Large intestine (tissue), 3 donors: ENCODE data around the gene SOX11. TPM values are rescaled to one million over a fixed set of nuclear protein-coding genes. Genes with fewer than 3 reads are reported as not detected.

Source experiments
- DNase-seq, 2 donors: peaks; one replicate each; pipeline versions ENCODE4 v3.0.0 to v3.0.0-alpha.2; 2013
- H3K27ac ChIP-seq: one replicate; pipeline ENCODE4 v1.5.1; 2013; ENCODE audit warnings: low read length
- H3K27me3 ChIP-seq: 2 replicates; pipeline ENCODE4 v1.6.1; 2013; ENCODE audit warnings: low read length; ENCODE audit not compliant: control insufficient read depth, insufficient read depth
- H3K36me3 ChIP-seq: 2 replicates; pipeline ENCODE4 v1.6.1; 2013; ENCODE audit warnings: low read length; ENCODE audit not compliant: control insufficient read depth, insufficient read depth
- H3K4me1 ChIP-seq: one replicate; pipeline ENCODE4 v1.6.1; 2013; ENCODE audit warnings: low read length; ENCODE audit not compliant: control insufficient read depth, insufficient read depth
- H3K4me3 ChIP-seq: one replicate; pipeline ENCODE4 v1.5.1; 2013; ENCODE audit warnings: low read length
- H3K9me3 ChIP-seq: one replicate; pipeline ENCODE4 v1.6.1; 2013; ENCODE audit warnings: mild to moderate bottlenecking, low read depth, low read length, moderate library complexity; ENCODE audit not compliant: control insufficient read depth
- WGBS: methylation state at CpG from one replicate; pipeline ENCODE4 v1.1.5; 2013; ENCODE audit warnings: low lambda C conversion rate; ENCODE audit not compliant: insufficient coverage; 5-methylcytosine and 5-hydroxymethylcytosine counted together
- polyA plus RNA-seq: library from polyadenylated mRNA; unstranded; fragments of 120-200 nt; gene quantifications from one replicate; pipeline ENCODE4 v1.2.1, GENCODE V29; 2013

SOX11 gene
- polyA plus RNA-seq, 1 donor = 3.1 TPM

DNA sequence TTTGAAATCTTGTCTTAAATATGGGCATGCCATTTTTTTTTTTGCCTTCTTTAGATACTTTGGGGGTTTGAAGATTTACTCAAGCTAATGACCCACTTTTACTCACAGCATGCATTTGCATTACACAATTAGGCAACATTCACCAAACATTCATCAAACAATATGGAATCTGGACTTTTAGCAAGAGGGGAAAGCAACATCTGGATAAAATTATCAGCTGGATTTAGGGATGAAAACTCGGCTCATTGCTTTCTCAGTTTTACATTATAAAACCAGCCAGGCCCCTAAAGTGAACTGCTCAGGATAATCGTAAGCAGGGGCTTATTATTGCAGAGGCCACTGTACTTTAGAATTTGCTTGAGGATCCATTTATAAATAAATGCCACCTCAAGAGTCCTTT lies 44.7 kb downstream of the SOX11 start:
- H3K27me3 ChIP-seq = no peaks in the 10 kb centered on the region
- H3K27ac ChIP-seq = no peak overlapping the region
- no CpG with 5 or more reads among the region's 2 CpGs for WGBS
- no peaks in the 10 kb centered on the region for H3K36me3 ChIP-seq
- no peak for DNase-seq
- H3K9me3 ChIP-seq = no peaks in the 10 kb centered on the region
- no peak overlapping the region for H3K4me3 ChIP-seq
- no peaks in the 10 kb centered on the region for H3K4me1 ChIP-seq

GRCh38 chr2:5740053-5740452 lies 47.9 kb downstream of the SOX11 start:
- no peaks in the 10 kb centered on the region for H3K36me3 ChIP-seq
- no peaks in the 10 kb centered on the region for H3K27me3 ChIP-seq
- no peak overlapping the region for H3K4me3 ChIP-seq
- H3K27ac ChIP-seq = no peak overlapping the region
- DNase-seq = no peak
- no peaks in the 10 kb centered on the region for H3K4me1 ChIP-seq
- WGBS = 17% methylated on average over 3 of the region's 5 CpGs
- H3K9me3 ChIP-seq = no peaks in the 10 kb centered on the region

GRCh38 chr2:5740817-5741216 lies 48.6 kb downstream of the SOX11 start:
- no peak overlapping the region for H3K4me3 ChIP-seq
- H3K36me3 ChIP-seq = no peaks in the 10 kb centered on the region
- DNase-seq = no peak
- no peak overlapping the region for H3K27ac ChIP-seq
- WGBS = no CpG with 5 or more reads among the region's 6 CpGs
- H3K4me1 ChIP-seq = no peaks in the 10 kb centered on the region
- H3K27me3 ChIP-seq = no peaks in the 10 kb centered on the region
- H3K9me3 ChIP-seq = no peaks in the 10 kb centered on the region

GRCh38 chr2:5741242-5741641 lies 49.1 kb downstream of the SOX11 start:
- Histone ChIP-seq H3K36me3 (no peaks in the 10 kb centered on the region), H3K4me3 (no peak overlapping the region), H3K4me1 (no peaks in the 10 kb centered on the region), H3K9me3 (no peaks in the 10 kb centered on the region), H3K27me3 (no peaks in the 10 kb centered on the region), H3K27ac (no peak overlapping the region)
- DNase-seq = no peak
- no CpG with 5 or more reads among the region's 5 CpGs for WGBS

- Histone ChIP-seq H3K27ac (no peak overlapping the region), H3K4me3 (no peak overlapping the region), H3K4me1 (no peaks in the 10 kb centered on the region), H3K27me3 (no peaks in the 10 kb centered on the region), H3K9me3 (no peaks in the 10 kb centered on the region), H3K36me3 (no peaks in the 10 kb centered on the region)
- WGBS = no CpG with 5 or more reads among the region's 6 CpGs
- peak in 1 of 2 donors; percentile 20 for DNase-seq
These were observed 49.9 kb downstream of the SOX11 start for GRCh38 chr2:5742126-5742525.

- H3K9me3 ChIP-seq = no peaks in the 10 kb centered on the region
- no peak for DNase-seq
- H3K27me3 ChIP-seq = no peaks in the 10 kb centered on the region
- no peaks in the 10 kb centered on the region for H3K4me1 ChIP-seq
- H3K27ac ChIP-seq = no peak overlapping the region
- no peaks in the 10 kb centered on the region for H3K36me3 ChIP-seq
- no peak overlapping the region for H3K4me3 ChIP-seq
- no CpG with 5 or more reads among the region's 2 CpGs for WGBS
These were observed 56.2 kb downstream of the SOX11 start for GRCh38 chr2:5748391-5748790.

DNA sequence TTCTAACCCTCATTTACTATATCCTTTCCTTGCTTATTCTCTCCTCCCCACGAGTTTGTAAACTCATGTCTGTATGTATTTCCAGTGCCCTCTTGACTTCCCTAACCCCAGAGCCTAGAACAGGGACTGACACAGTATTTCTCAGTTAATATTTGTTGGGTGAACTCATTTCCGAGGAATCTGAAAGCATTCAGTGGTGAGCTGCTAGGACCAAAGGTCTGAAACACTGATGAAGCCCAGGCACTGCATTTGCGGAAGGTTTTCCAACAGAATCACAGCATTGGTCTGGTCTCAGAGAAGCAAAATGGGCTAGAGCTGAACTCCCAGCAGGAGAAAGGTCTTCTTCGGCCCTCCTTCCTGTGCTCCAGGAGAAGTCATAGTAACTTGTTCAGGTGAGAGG lies 56.8 kb downstream of the SOX11 start:
- WGBS = 60% methylated on average over 1 of the region's 4 CpGs
- Histone ChIP-seq H3K4me1 (no peaks in the 10 kb centered on the region), H3K9me3 (no peaks in the 10 kb centered on the region), H3K4me3 (no peak overlapping the region), H3K27ac (no peak overlapping the region), H3K27me3 (no peaks in the 10 kb centered on the region), H3K36me3 (no peaks in the 10 kb centered on the region)
- no peak for DNase-seq

DNA sequence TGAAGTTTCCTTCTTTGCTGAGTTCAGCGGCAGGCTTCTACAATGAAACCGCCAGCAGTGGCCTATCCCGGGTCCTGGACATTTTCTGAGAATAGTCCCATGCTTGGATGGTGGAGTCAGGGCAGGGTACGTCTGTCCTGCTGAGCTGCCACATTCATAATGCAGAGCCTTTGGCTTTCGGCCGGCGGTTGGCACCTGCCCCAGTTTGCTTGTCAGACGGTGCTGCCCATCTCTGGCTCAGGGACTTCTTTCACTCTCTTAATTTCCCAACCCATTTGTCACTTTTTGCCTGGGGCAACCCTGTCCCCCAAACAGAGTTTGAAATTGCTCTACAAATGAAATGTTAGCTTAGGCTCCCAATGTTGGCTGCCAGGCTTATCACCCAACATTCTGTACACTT lies 57.2 kb downstream of the SOX11 start:
- WGBS = no CpG with 5 or more reads among the region's 8 CpGs

More for the DNA sequence above, 57.2 kb downstream of the SOX11 start:
- no peaks in the 10 kb centered on the region for H3K9me3 ChIP-seq
- no peak for DNase-seq
- peaks cover under 1% of the 10 kb centered on the region for H3K27me3 ChIP-seq
- H3K36me3 ChIP-seq = no peaks in the 10 kb centered on the region
- H3K4me1 ChIP-seq = no peaks in the 10 kb centered on the region
- no peak overlapping the region for H3K4me3 ChIP-seq
- no peak overlapping the region for H3K27ac ChIP-seq
